GM18517 (cell line): ENCODE data around the gene SLC25A29.
"Not testable (repeated sequence)": the region's sequence is repeated elsewhere in the genome, so short reads cannot be mapped to it uniquely, and the experiment has no call there.

Source experiments
- ATAC-seq: cut with Tn5 transposase; IDR thresholded peaks from one replicate; pipeline ENCODE4 v1.9.1; 2021; ENCODE audit warnings: mild to moderate bottlenecking, moderate library complexity; ENCODE audit not compliant: unreplicated experiment

SLC25A29 gene

GRCh38 chr14:100295376-100296105 is 10.7 kb downstream of the SLC25A29 start:
- ATAC-seq, result no peak

- ATAC-seq, result no peak
Measured at GRCh38 chr14:100294963-100295330, 11.3 kb downstream of the SLC25A29 start.

DNA sequence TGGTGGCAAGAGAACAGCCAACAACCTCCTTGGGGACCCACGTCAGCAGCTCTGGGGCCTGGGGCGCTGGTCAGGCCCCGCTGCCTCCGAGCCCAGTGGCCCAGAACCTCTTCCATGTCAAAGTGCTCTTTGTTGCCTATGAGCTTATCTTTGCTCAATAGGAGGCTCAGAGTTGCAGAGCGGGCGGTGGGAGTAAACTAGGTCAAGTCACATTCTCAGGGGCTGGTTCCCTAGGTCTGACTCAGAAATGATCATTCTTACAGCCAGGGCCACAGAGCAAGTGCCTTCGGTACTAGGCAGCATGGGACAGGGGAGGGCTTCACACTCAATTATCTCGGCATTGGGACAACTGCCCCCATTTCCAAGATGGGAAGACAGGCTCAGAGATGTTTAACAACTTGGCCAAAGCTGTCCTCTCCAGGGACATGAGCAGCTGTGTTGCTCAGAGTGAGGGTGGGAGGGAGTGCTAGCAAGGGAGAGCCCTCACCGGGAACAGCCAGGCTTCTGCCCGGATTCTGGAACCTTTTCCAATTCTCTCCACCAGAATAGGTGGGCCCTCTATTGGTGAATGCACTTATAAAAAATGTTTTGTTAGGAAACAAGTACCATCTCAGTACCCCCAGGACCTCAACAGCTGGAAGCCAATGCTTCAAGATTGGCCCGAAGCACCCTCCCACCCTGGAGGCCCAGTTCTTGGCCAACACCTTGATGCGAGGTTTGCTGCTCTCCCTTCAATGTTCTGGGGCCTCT is 11.9 kb downstream of the SLC25A29 start:
- no peak for ATAC-seq

- ATAC-seq, result no peak
Measured at GRCh38 chr14:100293497-100294212, 12.6 kb downstream of the SLC25A29 start.

- ATAC-seq, result no peak
Measured at GRCh38 chr14:100292776-100293461, 13.3 kb downstream of the SLC25A29 start.

GRCh38 chr14:100292301-100292775 is 13.9 kb downstream of the SLC25A29 start:
- ATAC-seq, result no peak

- ATAC-seq, result no peak
Measured at GRCh38 chr14:100291305-100292075, 14.8 kb downstream of the SLC25A29 start.

GRCh38 chr14:100290607-100291304 is 15.5 kb downstream of the SLC25A29 start:
- ATAC-seq, result no peak

DNA sequence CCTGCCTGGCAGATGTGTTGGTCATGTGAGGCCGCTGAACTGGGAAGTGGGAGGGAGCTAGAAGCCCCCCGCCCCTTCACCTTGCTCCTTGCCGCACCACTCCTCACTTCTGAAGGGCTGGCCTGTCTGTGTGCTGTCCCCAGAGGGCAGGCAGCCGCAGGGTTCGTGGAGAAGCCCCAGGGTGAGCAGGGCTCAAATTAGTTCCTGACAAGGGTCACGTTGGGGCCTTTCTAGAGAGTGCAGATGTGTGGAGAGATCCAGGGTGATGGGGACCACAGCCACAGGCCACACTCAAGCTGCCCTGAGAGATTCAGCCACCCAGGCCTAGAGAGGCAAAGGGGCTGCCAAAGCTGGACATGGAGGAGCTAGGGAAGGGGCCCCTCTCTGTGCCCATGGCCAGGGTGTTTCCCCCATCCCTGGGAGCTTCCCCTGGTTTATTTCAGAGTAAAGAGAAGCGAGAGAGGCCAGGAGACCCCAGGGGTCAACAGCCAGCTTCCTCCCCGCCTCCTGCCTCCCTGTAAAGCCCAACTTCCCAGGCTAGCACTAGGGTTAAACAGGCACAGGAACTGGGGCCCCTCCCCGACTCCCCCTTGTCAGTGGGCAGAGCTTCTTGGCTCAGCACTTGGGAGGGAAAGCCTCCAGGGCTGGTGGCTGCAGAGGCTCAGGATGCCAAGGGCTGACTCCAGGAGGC is 16.2 kb downstream of the SLC25A29 start:
- ATAC-seq, result no peak

GRCh38 chr14:100288382-100289185 is 17.7 kb downstream of the SLC25A29 start:
- ATAC-seq, result no peak

DNA sequence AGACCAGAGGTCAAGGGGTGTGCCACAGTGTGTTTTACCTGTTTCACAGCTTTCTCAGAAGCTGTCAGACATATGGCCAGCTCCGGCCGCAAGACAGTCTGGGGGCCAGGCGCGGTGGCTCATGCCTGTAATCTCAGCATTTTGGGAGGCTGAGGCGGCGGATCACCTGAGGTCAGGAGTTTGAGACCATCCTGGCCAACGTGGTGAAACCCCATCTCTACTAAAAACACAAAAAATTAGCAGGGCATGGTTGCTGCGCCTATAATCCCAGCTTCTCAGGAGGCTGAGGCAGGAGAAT is 18.3 kb downstream of the SLC25A29 start:
- ATAC-seq, result not testable (repeated sequence)

GRCh38 chr14:100287202-100287997 is 18.8 kb downstream of the SLC25A29 start:
- ATAC-seq, result no peak

GRCh38 chr14:100286484-100287191 is 19.6 kb downstream of the SLC25A29 start:
- no peak for ATAC-seq

GRCh38 chr14:100285913-100286400 is 20.3 kb downstream of the SLC25A29 start:
- ATAC-seq, result no peak

DNA sequence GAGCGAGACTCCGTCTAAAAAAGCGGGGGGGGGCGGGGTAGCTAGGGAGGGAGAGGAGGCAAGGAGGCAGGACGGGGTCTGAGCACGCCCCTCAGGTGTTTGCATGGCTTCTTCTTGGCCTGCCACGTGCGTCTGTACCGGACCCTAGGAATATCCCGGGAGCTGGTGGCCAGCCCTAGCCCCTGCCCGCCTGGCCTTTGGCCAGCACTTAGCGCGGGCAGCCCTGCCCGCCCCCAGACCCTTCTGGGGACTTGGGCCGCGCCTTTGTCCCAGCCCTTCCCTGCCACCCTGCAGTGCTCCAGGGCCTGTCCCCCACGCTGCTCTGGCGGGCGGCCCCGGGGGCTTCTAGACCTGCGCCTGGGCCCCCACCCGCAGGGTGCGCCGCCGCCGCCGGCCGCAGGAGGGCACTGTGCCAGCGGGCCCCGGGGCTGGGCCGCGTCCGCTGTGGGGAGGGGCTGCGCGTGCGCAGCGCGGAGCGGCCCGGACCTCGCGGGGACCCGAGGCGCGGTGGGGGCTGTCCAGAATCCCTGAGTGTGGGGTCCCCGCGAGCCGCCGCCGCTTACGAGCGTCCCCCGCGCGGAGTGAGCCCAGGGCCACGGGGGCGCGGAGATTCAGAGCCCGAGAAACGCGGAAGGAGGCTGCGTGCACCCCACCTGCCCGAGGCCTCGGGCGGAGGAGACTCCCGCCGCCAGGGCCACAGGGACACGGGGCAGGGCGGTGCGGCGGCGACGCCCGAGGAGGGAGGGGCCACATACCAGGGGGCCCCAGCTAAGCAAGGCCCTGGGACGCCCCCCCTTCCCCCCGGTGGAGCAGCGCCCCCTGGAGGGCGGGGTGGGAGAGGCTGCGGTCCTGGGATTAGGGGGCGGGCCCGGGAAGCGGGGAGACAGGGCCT is 21.0 kb downstream of the SLC25A29 start:
- peak; percentile 77 for ATAC-seq
